ENCODE data around the gene ITCH.

DNA sequence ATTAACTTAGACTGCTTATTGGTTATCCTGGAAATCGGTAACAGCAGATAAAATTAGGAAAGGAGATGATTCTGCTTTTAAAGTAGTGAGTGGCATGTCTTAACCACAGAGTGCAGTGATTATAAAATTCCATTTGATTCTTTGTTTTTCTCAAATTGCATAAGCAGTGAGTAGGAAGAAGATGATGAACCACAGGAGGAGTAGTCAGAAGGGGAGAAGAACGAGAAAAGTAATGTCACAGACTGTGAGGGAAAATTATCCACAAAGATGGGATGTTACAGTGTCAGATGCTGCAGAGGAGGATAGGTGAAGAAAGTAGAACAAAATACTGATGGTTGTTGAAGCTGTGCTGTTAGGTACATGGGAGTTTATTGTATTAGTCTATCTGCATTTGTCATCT lies 63.0 kb downstream of the ITCH start:
- TF ChIP-seq, protein P1, sequence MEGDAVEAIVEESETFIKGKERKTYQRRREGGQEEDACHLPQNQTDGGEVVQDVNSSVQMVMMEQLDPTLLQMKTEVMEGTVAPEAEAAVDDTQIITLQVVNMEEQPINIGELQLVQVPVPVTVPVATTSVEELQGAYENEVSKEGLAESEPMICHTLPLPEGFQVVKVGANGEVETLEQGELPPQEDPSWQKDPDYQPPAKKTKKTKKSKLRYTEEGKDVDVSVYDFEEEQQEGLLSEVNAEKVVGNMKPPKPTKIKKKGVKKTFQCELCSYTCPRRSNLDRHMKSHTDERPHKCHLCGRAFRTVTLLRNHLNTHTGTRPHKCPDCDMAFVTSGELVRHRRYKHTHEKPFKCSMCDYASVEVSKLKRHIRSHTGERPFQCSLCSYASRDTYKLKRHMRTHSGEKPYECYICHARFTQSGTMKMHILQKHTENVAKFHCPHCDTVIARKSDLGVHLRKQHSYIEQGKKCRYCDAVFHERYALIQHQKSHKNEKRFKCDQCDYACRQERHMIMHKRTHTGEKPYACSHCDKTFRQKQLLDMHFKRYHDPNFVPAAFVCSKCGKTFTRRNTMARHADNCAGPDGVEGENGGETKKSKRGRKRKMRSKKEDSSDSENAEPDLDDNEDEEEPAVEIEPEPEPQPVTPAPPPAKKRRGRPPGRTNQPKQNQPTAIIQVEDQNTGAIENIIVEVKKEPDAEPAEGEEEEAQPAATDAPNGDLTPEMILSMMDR (IDR thresholded peaks at IDR 0.05), result no peak
- no peak for TF ChIP-seq POLR2AphosphoS5 (IDR thresholded peaks at IDR 0.05; ENCODE audit: insufficient read depth in 1 of 2, low read depth in 1 of 2)
